Measurements from ENCODE around the gene LAMTOR4.

Gene LAMTOR4

GRCh38 chr7:100169147-100169850, 20.6 kb downstream of the LAMTOR4 start:
- Histone ChIP-seq H3K79me2 (ENCODE audit: low read length) (no peaks in the 10 kb centered on the region), H2AFZ (ENCODE audit: low read length) (no peak overlapping the region), H3K9ac (ENCODE audit: low read length) (no peak overlapping the region), H4K20me1 (ENCODE audit: insufficient read depth, low read length) (no peaks in the 10 kb centered on the region), H3K4me1 (ENCODE audit: low read length) (no peaks in the 10 kb centered on the region; the same call in 1 of the 2 replicates), H3K9me3 (replicated peaks; ENCODE audit: insufficient read depth, low read length) (no peaks in the 10 kb centered on the region), H3K4me2 (ENCODE audit: low read depth, low read length) (no peak overlapping the region), H3K27ac (ENCODE audit: low read length) (no peak overlapping the region), H3K27me3 (replicated peaks; ENCODE audit: insufficient read depth, low read length) (peaks cover 84% of the 10 kb centered on the region), H3K9me2 (replicated peaks; ENCODE audit: insufficient read depth, low read length) (no peaks in the 10 kb centered on the region), H3F3A (ENCODE audit: insufficient read depth, low read length) (no peaks in the 10 kb centered on the region), H3K4me3 (ENCODE audit: low read length) (no peak overlapping the region), H3K36me3 (replicated peaks; ENCODE audit: insufficient read depth, low read length) (no peaks in the 10 kb centered on the region)
- TF ChIP-seq EZH2 (optimal IDR thresholded peaks at IDR 0.05; ENCODE audit: low read depth, low read length), result no peak
- no peak for TF ChIP-seq CTCF (IDR thresholded peaks at IDR 0.05; ENCODE audit: low read length)
- TF ChIP-seq EZH2phosphoT487 (IDR thresholded peaks at IDR 0.05; ENCODE audit: low read length), result no peak
- DNase-seq, result no peak

GRCh38 chr7:100170101-100170897, 21.6 kb downstream of the LAMTOR4 start:
- Histone ChIP-seq H3K9me3 (replicated peaks; ENCODE audit: insufficient read depth, low read length) (no peaks in the 10 kb centered on the region), H3K79me2 (ENCODE audit: low read length) (no peaks in the 10 kb centered on the region), H3K4me1 (ENCODE audit: low read length) (no peaks in the 10 kb centered on the region; the same call in 1 of the 2 replicates), H3K4me2 (ENCODE audit: low read depth, low read length) (no peak overlapping the region; the same call in 1 of the 2 replicates), H3F3A (ENCODE audit: insufficient read depth, low read length) (no peaks in the 10 kb centered on the region), H4K20me1 (ENCODE audit: insufficient read depth, low read length) (no peaks in the 10 kb centered on the region), H3K27me3 (replicated peaks; ENCODE audit: insufficient read depth, low read length) (peaks cover 90% of the 10 kb centered on the region), H3K36me3 (replicated peaks; ENCODE audit: insufficient read depth, low read length) (no peaks in the 10 kb centered on the region), H3K9me2 (replicated peaks; ENCODE audit: insufficient read depth, low read length) (no peaks in the 10 kb centered on the region), H3K27ac (ENCODE audit: low read length) (no peak overlapping the region), H3K4me3 (ENCODE audit: low read length) (no peak overlapping the region), H2AFZ (ENCODE audit: low read length) (no peak overlapping the region), H3K9ac (ENCODE audit: low read length) (no peak overlapping the region)
- no peak for DNase-seq
- TF ChIP-seq EZH2 (optimal IDR thresholded peaks at IDR 0.05; ENCODE audit: low read depth, low read length), result no peak
- no peak for TF ChIP-seq CTCF (IDR thresholded peaks at IDR 0.05; ENCODE audit: low read length)
- no peak for TF ChIP-seq EZH2phosphoT487 (IDR thresholded peaks at IDR 0.05; ENCODE audit: low read length)

- no peaks in the 10 kb centered on the region for H3K9me2 ChIP-seq (replicated peaks; ENCODE audit: insufficient read depth, low read length)
- no peak for DNase-seq
- no peak for TF ChIP-seq EZH2phosphoT487 (IDR thresholded peaks at IDR 0.05; ENCODE audit: low read length)
- TF ChIP-seq CTCF (IDR thresholded peaks at IDR 0.05; ENCODE audit: low read length), result no peak
- no peak for TF ChIP-seq EZH2 (optimal IDR thresholded peaks at IDR 0.05; ENCODE audit: low read depth, low read length)
- no peaks in the 10 kb centered on the region for H4K20me1 ChIP-seq (ENCODE audit: insufficient read depth, low read length)
- H3F3A ChIP-seq (ENCODE audit: insufficient read depth, low read length), result no peaks in the 10 kb centered on the region
- H3K4me3 ChIP-seq (ENCODE audit: low read length), result peak overlapping the region; percentile 47; the same call in 1 of the 2 replicates
- peaks cover 88% of the 10 kb centered on the region for H3K27me3 ChIP-seq (replicated peaks; ENCODE audit: insufficient read depth, low read length)
- peak overlapping the region; percentile 81; the same call in 1 of the 2 replicates for H3K4me2 ChIP-seq (ENCODE audit: low read depth, low read length)
- H3K9me3 ChIP-seq (replicated peaks; ENCODE audit: insufficient read depth, low read length), result no peaks in the 10 kb centered on the region
- H3K9ac ChIP-seq (ENCODE audit: low read length), result no peak overlapping the region
- no peak overlapping the region for H3K27ac ChIP-seq (ENCODE audit: low read length)
- H3K4me1 ChIP-seq (ENCODE audit: low read length), result no peaks in the 10 kb centered on the region; the same call in 1 of the 2 replicates
- no peak overlapping the region; the same call in 1 of the 2 replicates for H2AFZ ChIP-seq (ENCODE audit: low read length)
- H3K36me3 ChIP-seq (replicated peaks; ENCODE audit: insufficient read depth, low read length), result no peaks in the 10 kb centered on the region
- H3K79me2 ChIP-seq (ENCODE audit: low read length), result no peaks in the 10 kb centered on the region
Observed at GRCh38 chr7:100171087-100171681, 22.5 kb downstream of the LAMTOR4 start.

All from MM.1S (cell line).